Activated T-helper 1 cell treated with Interleukin-2 at 50 U/mL for 16 hours (primary cell): ENCODE measurements around the gene GABARAPL1.
"Not testable (repeated sequence)": the region's sequence is repeated elsewhere in the genome, so short reads cannot be mapped to it uniquely, and the experiment has no call there.

ENCODE experiments used
- DNase-seq: peaks from one replicate; pipeline ENCODE4 v3.0.0-alpha.2; 2020; ENCODE audit warnings: low read depth

GABARAPL1 gene

GRCh38 chr12:10212739-10213131 is at the start of gene GABARAPL1:
Gene GABARAPL1 (plus strand): TSS chr12:10212877. CDS start chr12:10213130, 253 bp downstream.
- DNase-seq = peak; percentile 73

GRCh38 chr12:10163084-10163483 is 49.6 kb upstream of the GABARAPL1 start:
- no peak for DNase-seq

- DNase-seq = no peak
Observed at GRCh38 chr12:10165421-10165820, 47.3 kb upstream of the GABARAPL1 start.

GRCh38 chr12:10167599-10167998 is 45.1 kb upstream of the GABARAPL1 start:
- no peak for DNase-seq

GRCh38 chr12:10169104-10169503 is 43.6 kb upstream of the GABARAPL1 start:
- DNase-seq = no peak

- no peak for DNase-seq
Observed at GRCh38 chr12:10170216-10170615, 42.5 kb upstream of the GABARAPL1 start.

GRCh38 chr12:10171973-10172728 is 40.5 kb upstream of the GABARAPL1 start, which contains the start of gene OLR1:
Gene OLR1 (minus strand): TSS chr12:10172132. CDS start chr12:10172077, 55 bp downstream.
- DNase-seq = no peak

GRCh38 chr12:10174986-10175614 is 37.6 kb upstream of the GABARAPL1 start:
- no peak for DNase-seq

GRCh38 chr12:10175846-10176636 is 36.6 kb upstream of the GABARAPL1 start:
- DNase-seq = no peak

- no peak for DNase-seq
Observed at GRCh38 chr12:10178821-10179220, 33.9 kb upstream of the GABARAPL1 start, which contains the start of gene TMEM52B. Gene TMEM52B (plus strand): TSS chr12:10179032. CDS start chr12:10179575, 543 bp downstream.

GRCh38 chr12:10179776-10180181 is 32.9 kb upstream of the GABARAPL1 start:
- no peak for DNase-seq

- DNase-seq = no peak
Observed at GRCh38 chr12:10182354-10183049, 30.2 kb upstream of the GABARAPL1 start.

- DNase-seq = no peak
Observed at GRCh38 chr12:10184261-10184843, 28.3 kb upstream of the GABARAPL1 start.

GRCh38 chr12:10186299-10186698 is 26.4 kb upstream of the GABARAPL1 start:
- DNase-seq = no peak

- DNase-seq = not testable (repeated sequence)
Observed at GRCh38 chr12:10186958-10187357, 25.7 kb upstream of the GABARAPL1 start.

- DNase-seq = no peak
Observed at GRCh38 chr12:10189653-10190052, 23.0 kb upstream of the GABARAPL1 start.

GRCh38 chr12:10190558-10191388 is 21.9 kb upstream of the GABARAPL1 start:
- peak; percentile 19 for DNase-seq

GRCh38 chr12:10191865-10192264 is 20.8 kb upstream of the GABARAPL1 start:
- no peak for DNase-seq

GRCh38 chr12:10194160-10194670 is 18.5 kb upstream of the GABARAPL1 start:
- DNase-seq = no peak

- no peak for DNase-seq
Observed at GRCh38 chr12:10196210-10196609, 16.5 kb upstream of the GABARAPL1 start.
